Psoas muscle (tissue), 8 donors: Measurements from ENCODE around the gene UBN1. TPM values are rescaled to one million over a fixed set of nuclear protein-coding genes. Genes with fewer than 3 reads are reported as not detected.

Experiments used
- ATAC-seq, 4 donors: fragments of 200-7000 bp; cut with Tn5 transposase; one replicate each; pipeline ENCODE4 v1.9.1; 2020; ENCODE audit warnings: moderate library complexity in 3 of 4, mild to moderate bottlenecking in 2 of 4
- DNase-seq, 2 donors: peaks; one replicate each; pipeline ENCODE4 v3.0.0-alpha.2; 2020
- H3K27ac ChIP-seq: fragments of 200-600 bp; one replicate; pipeline ENCODE4 v1.8.0; 2022
- H3K27me3 ChIP-seq, 3 donors: fragments of 200-600 bp in 1 of 3; one replicate each; pipeline versions ENCODE4 v1.6.1 to v1.8.0; 2013 to 2022; ENCODE audit warnings: low read length in 2 of 3, mild to moderate bottlenecking in 2 of 3, moderate library complexity in 1 of 3; ENCODE audit not compliant: insufficient read depth in 3 of 3
- H3K36me3 ChIP-seq, 2 donors: fragments of 200-600 bp in 1 of 2; one replicate each; pipeline versions ENCODE4 v1.6.1 to v1.8.0; 2013 to 2022; ENCODE audit warnings: low read depth in 1 of 2, mild to moderate bottlenecking in 1 of 2, moderate library complexity in 1 of 2; ENCODE audit not compliant: insufficient read depth in 1 of 2
- H3K4me1 ChIP-seq: fragments of 200-600 bp; one replicate; pipeline ENCODE4 v1.8.0; 2022
- H3K4me3 ChIP-seq: fragments of 200-600 bp; one replicate; pipeline ENCODE4 v1.8.0; 2022; ENCODE audit warnings: mild to moderate bottlenecking
- H3K9me3 ChIP-seq: fragments of 200-600 bp; one replicate; pipeline ENCODE4 v1.8.0; 2022
- CTCF ChIP-seq: fragments of 200-600 bp; IDR thresholded peaks from one replicate; pipeline ENCODE4 v1.8.0; 2022; ENCODE audit warnings: antibody characterized with exemption
- WGBS, 3 donors: extraction: QIAGEN DNeasy Blood & Tissue Kit; methylation state at CpG; one replicate each; pipeline versions ENCODE4 v1.1.6 to v1.1.7; 2013; 5-methylcytosine and 5-hydroxymethylcytosine counted together
- intact Hi-C, 2 donors: fragments of 100-400 bp; cut with DNase I; formaldehyde crosslinking; loops; one replicate each; pipeline versions ENCODE4 v1.11.0 to v1.14.2; 2022
- polyA plus RNA-seq, 3 donors: library from polyadenylated mRNA; stranded (reverse); fragments of 200-250 nt; gene quantifications; one replicate each; pipeline ENCODE4 v1.2.3, GENCODE V29; 2013
- total RNA-seq, 4 donors: library from RNA; stranded (reverse); fragmentation: NEBNext Ultra II Directional in 2 of 4; extraction: Animal tissue kit (Norgen Biotek cat#: 25700) in 2 of 4; gene quantifications; one replicate each; pipeline versions ENCODE4 v1.2.1 to v1.2.4, GENCODE V29; 2021 to 2023
- donor health status: healthy with polysubstance abuse.
- donor health status: DM: no; HTN: no; CAD: no; lungs with moderate emphysema.
- donor health status: Bipolar disorder and iron deficiency.
- donor health status: healthy.
- donor health status: DM: yes; HTN: yes; CAD: no.
- donor health status: DM: no; HTN: no; CAD: no.
- donor health status: DM: no; HTN: no; CAD: no.
- donor health status: DM: yes; HTN: yes; CAD: no.

UBN1 gene
- total and polyA plus RNA-seq, 7 donors, result 9.1 to 33.3 (median 25.7) TPM

GRCh38 chr16:4910828-4911227 is 63.5 kb downstream of the UBN1 start:
- WGBS, 3 donors, result 78 to 80% (median 79%) methylated on average over 12 of the region's 12 CpGs
- Histone ChIP-seq H3K36me3 (no peaks in the 10 kb centered on the region), H3K27me3 (no peaks in the 10 kb centered on the region), H3K4me3 (no peak overlapping the region), H3K9me3 (no peaks in the 10 kb centered on the region), H3K4me1 (no peaks in the 10 kb centered on the region), H3K27ac (no peak overlapping the region)
- ATAC-seq, result no peak
- no peak for TF ChIP-seq CTCF
- intact Hi-C loops, result no loop called here
- no peak for DNase-seq

GRCh38 chr16:4911970-4912386 is 64.7 kb downstream of the UBN1 start:
- WGBS, 3 donors, result 68 to 77% (median 75%) methylated on average over 6 of the region's 6 CpGs
- Histone ChIP-seq H3K4me1 (no peaks in the 10 kb centered on the region), H3K27ac (no peak overlapping the region), H3K4me3 (no peak overlapping the region), H3K27me3 (no peaks in the 10 kb centered on the region), H3K9me3 (no peaks in the 10 kb centered on the region), H3K36me3 (no peaks in the 10 kb centered on the region)
- intact Hi-C loops, result no loop called here
- TF ChIP-seq CTCF, result no peak
- DNase-seq (no peak), ATAC-seq (no peak)

GRCh38 chr16:4913130-4913773 is 66.0 kb downstream of the UBN1 start:
- H3K27ac ChIP-seq, result no peak overlapping the region
- no peak for DNase-seq
- WGBS, 3 donors, result 73 to 77% (median 75%) methylated on average over 7 of the region's 7 CpGs
- no peaks in the 10 kb centered on the region for H3K27me3 ChIP-seq
- H3K4me3 ChIP-seq, result no peak overlapping the region
- no peaks in the 10 kb centered on the region for H3K9me3 ChIP-seq
- no peaks in the 10 kb centered on the region for H3K36me3 ChIP-seq
- intact Hi-C loops, result no loop called here
- ATAC-seq, result no peak
- H3K4me1 ChIP-seq, result no peaks in the 10 kb centered on the region
- TF ChIP-seq CTCF, result no peak

- intact Hi-C loops, result no loop called here
- Histone ChIP-seq H3K27ac (no peak overlapping the region), H3K9me3 (no peaks in the 10 kb centered on the region), H3K4me3 (no peak overlapping the region), H3K36me3 (no peaks in the 10 kb centered on the region), H3K4me1 (no peaks in the 10 kb centered on the region), H3K27me3 (no peaks in the 10 kb centered on the region)
- DNase-seq (no peak), ATAC-seq (no peak)
- 90 to 91% (median 90%) methylated on average over 15 of the region's 15 CpGs for WGBS, 3 donors
- TF ChIP-seq CTCF, result no peak
Observed at GRCh38 chr16:4913774-4914525, 66.7 kb downstream of the UBN1 start.
